HTERT RPE-1 (cell line): ENCODE data around the gene DTHD1.

ENCODE experiments used
- in situ Hi-C: fragments of 300-500 bp; cut with MboI; formaldehyde crosslinking; loops from 4 replicates; pipeline ENCODE4 v1.14.3; 2020; ENCODE audit warnings: low sequenced_read_pairs

The DTHD1 gene

GRCh38 chr4:36269101-36269500 lies 12.3 kb upstream of the DTHD1 start:
- in situ Hi-C loops, result no loop called here

- in situ Hi-C loops, result no loop called here
These were observed 11.8 kb upstream of the DTHD1 start for GRCh38 chr4:36269533-36270173.

GRCh38 chr4:36273276-36273675 lies 8.1 kb upstream of the DTHD1 start:
- in situ Hi-C loops, result no loop called here

GRCh38 chr4:36274158-36274557 lies 7.3 kb upstream of the DTHD1 start:
- in situ Hi-C loops, result no loop called here

GRCh38 chr4:36277533-36277932 lies 3.9 kb upstream of the DTHD1 start:
- in situ Hi-C loops, result no loop called here

GRCh38 chr4:36278789-36279188 lies 2.6 kb upstream of the DTHD1 start:
- in situ Hi-C loops, result no loop called here

GRCh38 chr4:36280555-36280954 lies 861 bp upstream of the DTHD1 start:
- in situ Hi-C loops, result no loop called here

GRCh38 chr4:36282503-36283030 lies 1.2 kb downstream of the DTHD1 start:
- in situ Hi-C loops, result no loop called here

GRCh38 chr4:36283912-36284465 lies 2.6 kb downstream of the DTHD1 start:
- in situ Hi-C loops, result no loop called here

- in situ Hi-C loops, result no loop called here
These were observed 4.5 kb downstream of the DTHD1 start for GRCh38 chr4:36285784-36286480.

- in situ Hi-C loops, result no loop called here
These were observed 5.1 kb downstream of the DTHD1 start for GRCh38 chr4:36286481-36286871.

- in situ Hi-C loops, result no loop called here
These were observed 7.5 kb downstream of the DTHD1 start for GRCh38 chr4:36288731-36289426.

GRCh38 chr4:36290641-36291040 lies 9.2 kb downstream of the DTHD1 start:
- in situ Hi-C loops, result no loop called here

GRCh38 chr4:36292556-36293188 lies 11.3 kb downstream of the DTHD1 start:
- in situ Hi-C loops, result no loop called here

- in situ Hi-C loops, result no loop called here
These were observed 19.7 kb downstream of the DTHD1 start for GRCh38 chr4:36301127-36301526.

GRCh38 chr4:36303426-36304137 lies 22.2 kb downstream of the DTHD1 start:
- in situ Hi-C loops, result no loop called here

GRCh38 chr4:36304138-36304681 lies 22.8 kb downstream of the DTHD1 start:
- in situ Hi-C loops, result no loop called here

GRCh38 chr4:36308150-36308549 lies 26.7 kb downstream of the DTHD1 start:
- in situ Hi-C loops, result no loop called here

GRCh38 chr4:36310216-36310615 lies 28.8 kb downstream of the DTHD1 start:
- in situ Hi-C loops, result no loop called here

GRCh38 chr4:36310793-36311192 lies 29.4 kb downstream of the DTHD1 start:
- in situ Hi-C loops, result no loop called here
